Duodenal mucosa (tissue), 2 donors: ENCODE measurements around the gene GPR153.

Experiments
- H3K27ac ChIP-seq: one replicate; pipeline ENCODE4 v1.7.0; 2013; ENCODE audit warnings: low read depth, low read length
- H3K27me3 ChIP-seq, 2 donors: one replicate each; pipeline ENCODE4 v1.7.0; 2013; ENCODE audit warnings: low read length in 2 of 2, control low read depth in 1 of 2; ENCODE audit not compliant: insufficient read depth in 2 of 2, control insufficient read depth in 1 of 2
- H3K36me3 ChIP-seq, 2 donors: one replicate each; pipeline ENCODE4 v1.7.0; 2013; ENCODE audit warnings: low read length in 2 of 2, control low read depth in 1 of 2; ENCODE audit not compliant: insufficient read depth in 2 of 2, control insufficient read depth in 1 of 2
- H3K4me1 ChIP-seq, 2 donors: one replicate each; pipeline ENCODE4 v1.7.0; 2013; ENCODE audit warnings: low read length in 2 of 2, control low read depth in 1 of 2; ENCODE audit not compliant: insufficient read depth in 2 of 2, control insufficient read depth in 1 of 2
- H3K4me3 ChIP-seq, 2 donors: one replicate each; pipeline ENCODE4 v1.7.0; 2013; ENCODE audit warnings: low read length in 2 of 2, low read depth in 1 of 2
- H3K9ac ChIP-seq, 2 donors: one replicate each; pipeline ENCODE4 v1.7.0; 2013; ENCODE audit warnings: low read length in 2 of 2, low read depth in 1 of 2
- H3K9me3 ChIP-seq, 2 donors: one replicate each; pipeline ENCODE4 v1.7.0; 2013; ENCODE audit warnings: low read length in 2 of 2, control low read depth in 1 of 2; ENCODE audit not compliant: control insufficient read depth in 1 of 2

GPR153 gene

GRCh38 chr1:6271554-6271953, 10.7 kb upstream of the GPR153 start:
- Histone ChIP-seq H3K4me1 (peaks cover 38% of the 10 kb centered on the region in 2 donors), H3K27ac (peak overlapping the region; percentile 13), H3K27me3 (no peaks in the 10 kb centered on the region), H3K9ac (peak overlapping the region; percentile 5 to 38), H3K36me3 (peaks cover 2 to 4% of the 10 kb centered on the region in 2 donors), H3K4me3 (no peak overlapping the region), H3K9me3 (no peaks in the 10 kb centered on the region)

GRCh38 chr1:6271006-6271405, 10.1 kb upstream of the GPR153 start:
- Histone ChIP-seq H3K4me1 (peaks cover 38% of the 10 kb centered on the region in 2 donors), H3K9me3 (no peaks in the 10 kb centered on the region), H3K27me3 (no peaks in the 10 kb centered on the region), H3K9ac (peak overlapping the region in 1 of 2 donors; percentile 5), H3K36me3 (peaks cover 2 to 4% of the 10 kb centered on the region in 2 donors), H3K4me3 (no peak overlapping the region), H3K27ac (peak overlapping the region; percentile 13)

GRCh38 chr1:6270401-6270800, 9.5 kb upstream of the GPR153 start:
- H3K4me3 ChIP-seq: no peak overlapping the region
- peak overlapping the region; percentile 7 for H3K27ac ChIP-seq
- H3K4me1 ChIP-seq: peaks cover 38% of the 10 kb centered on the region in 2 donors
- H3K27me3 ChIP-seq: no peaks in the 10 kb centered on the region
- peak overlapping the region in 1 of 2 donors; percentile 5 for H3K9ac ChIP-seq
- no peaks in the 10 kb centered on the region for H3K9me3 ChIP-seq
- H3K36me3 ChIP-seq: peaks cover 2 to 4% of the 10 kb centered on the region in 2 donors

- Histone ChIP-seq H3K27ac (no peak overlapping the region), H3K9ac (peak overlapping the region in 1 of 2 donors; percentile 5), H3K36me3 (peaks cover 2 to 4% of the 10 kb centered on the region in 2 donors), H3K27me3 (no peaks in the 10 kb centered on the region), H3K9me3 (no peaks in the 10 kb centered on the region), H3K4me3 (no peak overlapping the region), H3K4me1 (peaks cover 38% of the 10 kb centered on the region in 2 donors)
These were observed 9.0 kb upstream of the GPR153 start for GRCh38 chr1:6269720-6270400.

GRCh38 chr1:6269296-6269695, 8.4 kb upstream of the GPR153 start:
- H3K4me1 ChIP-seq: peaks cover 38% of the 10 kb centered on the region in 2 donors

GRCh38 chr1:6268415-6268814, 7.5 kb upstream of the GPR153 start:
- Histone ChIP-seq H3K27ac (no peak overlapping the region), H3K4me1 (peaks cover 33 to 35% of the 10 kb centered on the region in 2 donors), H3K36me3 (peaks cover 0 to 10% of the 10 kb centered on the region in 2 donors)

More at GRCh38 chr1:6269296-6269695, 8.4 kb upstream of the GPR153 start:
- Histone ChIP-seq H3K9ac (no peak overlapping the region), H3K9me3 (no peaks in the 10 kb centered on the region), H3K27ac (no peak overlapping the region), H3K36me3 (peaks cover under 1 to 4% of the 10 kb centered on the region in 2 donors), H3K4me3 (no peak overlapping the region), H3K27me3 (no peaks in the 10 kb centered on the region)

GRCh38 chr1:6267686-6268322, 6.9 kb upstream of the GPR153 start:
- Histone ChIP-seq H3K4me3 (no peak overlapping the region), H3K36me3 (peaks cover 0 to 10% of the 10 kb centered on the region in 2 donors), H3K9me3 (no peaks in the 10 kb centered on the region), H3K4me1 (peaks cover 30 to 34% of the 10 kb centered on the region in 2 donors), H3K9ac (no peak overlapping the region), H3K27ac (no peak overlapping the region), H3K27me3 (no peaks in the 10 kb centered on the region)

More at GRCh38 chr1:6268415-6268814, 7.5 kb upstream of the GPR153 start:
- no peak overlapping the region for H3K9ac ChIP-seq
- H3K9me3 ChIP-seq: no peaks in the 10 kb centered on the region
- no peak overlapping the region for H3K4me3 ChIP-seq
- no peaks in the 10 kb centered on the region for H3K27me3 ChIP-seq

GRCh38 chr1:6266641-6267040, 5.7 kb upstream of the GPR153 start:
- Histone ChIP-seq H3K4me3 (no peak overlapping the region), H3K36me3 (peaks cover 0 to 10% of the 10 kb centered on the region in 2 donors), H3K9ac (no peak overlapping the region), H3K9me3 (no peaks in the 10 kb centered on the region), H3K4me1 (peaks cover 19 to 24% of the 10 kb centered on the region in 2 donors), H3K27me3 (no peaks in the 10 kb centered on the region), H3K27ac (no peak overlapping the region)

GRCh38 chr1:6265151-6265550, 4.3 kb upstream of the GPR153 start:
- Histone ChIP-seq H3K27ac (no peak overlapping the region), H3K4me1 (peaks cover 4 to 9% of the 10 kb centered on the region in 2 donors), H3K9ac (no peak overlapping the region), H3K27me3 (no peaks in the 10 kb centered on the region), H3K36me3 (peaks cover 0 to 10% of the 10 kb centered on the region in 2 donors), H3K9me3 (no peaks in the 10 kb centered on the region), H3K4me3 (no peak overlapping the region)

GRCh38 chr1:6263716-6264115, 2.8 kb upstream of the GPR153 start:
- no peak overlapping the region for H3K9ac ChIP-seq
- no peaks in the 10 kb centered on the region for H3K9me3 ChIP-seq
- H3K4me1 ChIP-seq: peaks cover 11 to 17% of the 10 kb centered on the region in 2 donors
- no peak overlapping the region for H3K27ac ChIP-seq
- no peaks in the 10 kb centered on the region for H3K27me3 ChIP-seq
- H3K4me3 ChIP-seq: no peak overlapping the region
- peaks cover 0 to 10% of the 10 kb centered on the region in 2 donors for H3K36me3 ChIP-seq
